Adrenal gland (tissue), 12 donors: ENCODE results near the gene KIF26A. TPM values are rescaled to one million over a fixed set of nuclear protein-coding genes. Genes with fewer than 3 reads are reported as not detected.
"Not testable (repeated sequence)": the region's sequence is repeated elsewhere in the genome, so short reads cannot be mapped to it uniquely, and the experiment has no call there.

ENCODE experiments used
- DNase-seq, 7 donors: peaks; one replicate each; pipeline ENCODE4 v3.0.0-alpha.2; 2019 to 2020
- H3K27ac ChIP-seq, 5 donors: fragments of 200-600 bp; sonication (generic) in 4 of 5; 1 replicate in 3 of 5; 2 replicates in 2 of 5; pipeline versions ENCODE4 v1.5.1 to v1.8.0; 2016 to 2020; ENCODE audit warnings: mild to moderate bottlenecking in 1 of 5
- H3K27me3 ChIP-seq: fragments of 200-600 bp; 2 replicates; pipeline ENCODE4 v1.8.0; 2021
- H3K36me3 ChIP-seq, 2 donors: fragments of 200-600 bp; replicated peaks in 1 of 2; 1 replicate in 1 of 2; 2 replicates in 1 of 2; pipeline versions ENCODE4 v1.5.1 to v1.8.0; 2018 to 2022
- H3K4me1 ChIP-seq, 2 donors: fragments of 200-600 bp; replicated peaks in 1 of 2; 1 replicate in 1 of 2; 2 replicates in 1 of 2; pipeline versions ENCODE4 v1.5.1 to v1.8.0; 2018 to 2021
- H3K4me3 ChIP-seq, 4 donors: fragments of 200-600 bp; sonication (generic) in 3 of 4; one replicate each; pipeline ENCODE4 v1.5.1; 2016 to 2018
- H3K9me3 ChIP-seq, 3 donors: fragments of 200-600 bp; sonication (generic) in 1 of 3; replicated peaks in 1 of 3; 1 replicate in 2 of 3; 2 replicates in 1 of 3; pipeline versions ENCODE4 v1.5.1 to v1.8.0; 2016 to 2021
- POLR2A ChIP-seq, 2 donors: fragments of 450-650 bp; IDR thresholded peaks; one replicate each; pipeline ENCODE4 v1.6.1; 2017; ENCODE audit warnings: antibody characterized with exemption in 2 of 2, mild to moderate bottlenecking in 2 of 2, moderate library complexity in 1 of 2
- WGBS, 4 donors: extraction: QIAGEN DNeasy Blood & Tissue Kit in 2 of 4; methylation state at CpG; one replicate each; pipeline versions ENCODE4 v1.1.5 to v1.1.7; 2013 to 2017; 5-methylcytosine and 5-hydroxymethylcytosine counted together
- intact Hi-C, 2 donors: fragments of 100-400 bp; cut with DNase I; formaldehyde crosslinking; loops; one replicate each; pipeline versions ENCODE4 v1.14.1 to v1.15.0; 2022 to 2023
- polyA plus RNA-seq, 3 donors: library from polyadenylated mRNA; stranded (reverse); fragments of 200-250 nt in 2 of 3; fragments of 350-450 nt in 1 of 3; fragmentation: Illumina TruSeq in 1 of 3; extraction: RNeasy Lipid Tissue Mini Kit (QIAGEN cat#74804) in 1 of 3; gene quantifications; one replicate each; pipeline ENCODE4 v1.2.3, GENCODE V29; 2013 to 2014
- total RNA-seq, 9 donors: library from RNA; depleted of rRNA in 4 of 9; stranded (reverse); fragments of >200 nt in 4 of 9; fragments of 120-200 nt in 1 of 9; fragmentation: NEBNext Ultra II Directional in 1 of 9; extraction: Animal tissue kit (Norgen Biotek cat#: 25700) in 1 of 9; gene quantifications; one replicate each; pipeline versions ENCODE4 v1.1.0 to v1.2.4, GENCODE V29; 2013 to 2023
- TF ChIP-seq, protein P1 (sequence below), 6 experiments: fragments of 450-650 bp in 4 of 6; fragments of 200-600 bp in 2 of 6; sonication (generic) in 1 of 6; IDR thresholded peaks; 1 replicate in 5 of 6; 2 replicates in 1 of 6; pipeline versions ENCODE4 v1.5.1 to v1.8.0; 2016 to 2021; ENCODE audit warnings: antibody characterized with exemption in 6 of 6, mild to moderate bottlenecking in 2 of 6, moderate library complexity in 1 of 6
- donor health status: healthy with polysubstance abuse.
- donor health status: Bipolar disorder and iron deficiency.
- donor health status: DM: yes; HTN: yes; CAD: no.
- donor health status: DM: no; HTN: no; CAD: no.
- donor health status: DM: no; HTN: no; CAD: no.
- donor health status: DM: yes; HTN: yes; CAD: no.

Gene KIF26A
- total and polyA plus RNA-seq, 12 donors: 0.49 to 23.9 (median 6.5) TPM

- peak in 1 of 2 donors; percentile 4 for TF ChIP-seq POLR2A (IDR thresholded peaks at IDR 0.05)
- TF ChIP-seq, protein P1, sequence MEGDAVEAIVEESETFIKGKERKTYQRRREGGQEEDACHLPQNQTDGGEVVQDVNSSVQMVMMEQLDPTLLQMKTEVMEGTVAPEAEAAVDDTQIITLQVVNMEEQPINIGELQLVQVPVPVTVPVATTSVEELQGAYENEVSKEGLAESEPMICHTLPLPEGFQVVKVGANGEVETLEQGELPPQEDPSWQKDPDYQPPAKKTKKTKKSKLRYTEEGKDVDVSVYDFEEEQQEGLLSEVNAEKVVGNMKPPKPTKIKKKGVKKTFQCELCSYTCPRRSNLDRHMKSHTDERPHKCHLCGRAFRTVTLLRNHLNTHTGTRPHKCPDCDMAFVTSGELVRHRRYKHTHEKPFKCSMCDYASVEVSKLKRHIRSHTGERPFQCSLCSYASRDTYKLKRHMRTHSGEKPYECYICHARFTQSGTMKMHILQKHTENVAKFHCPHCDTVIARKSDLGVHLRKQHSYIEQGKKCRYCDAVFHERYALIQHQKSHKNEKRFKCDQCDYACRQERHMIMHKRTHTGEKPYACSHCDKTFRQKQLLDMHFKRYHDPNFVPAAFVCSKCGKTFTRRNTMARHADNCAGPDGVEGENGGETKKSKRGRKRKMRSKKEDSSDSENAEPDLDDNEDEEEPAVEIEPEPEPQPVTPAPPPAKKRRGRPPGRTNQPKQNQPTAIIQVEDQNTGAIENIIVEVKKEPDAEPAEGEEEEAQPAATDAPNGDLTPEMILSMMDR (IDR thresholded peaks at IDR 0.05): no peak
- H3K9me3 ChIP-seq: no peaks in the 10 kb centered on the region
- H3K4me1 ChIP-seq: no peaks in the 10 kb centered on the region
- H3K27me3 ChIP-seq: no peaks in the 10 kb centered on the region
- 31 to 50% (median 43%) methylated on average over 6 to 15 of the region's 15 CpGs for WGBS, 4 donors
- H3K36me3 ChIP-seq: no peaks in the 10 kb centered on the region
- intact Hi-C loops: no loop called here
- H3K4me3 ChIP-seq: no peak overlapping the region
- no peak overlapping the region for H3K27ac ChIP-seq
- DNase-seq: peak; percentile 29 to 90 (median 61)
These were observed 68.0 kb downstream of the KIF26A start for GRCh38 chr14:104206281-104206904.

GRCh38 chr14:104207142-104208014, 69.0 kb downstream of the KIF26A start:
- TF ChIP-seq, protein P1 (IDR thresholded peaks at IDR 0.05): no peak
- no peak for TF ChIP-seq POLR2A (IDR thresholded peaks at IDR 0.05)
- Histone ChIP-seq H3K36me3 (no peaks in the 10 kb centered on the region), H3K4me1 (no peaks in the 10 kb centered on the region), H3K27ac (no peak overlapping the region), H3K4me3 (no peak overlapping the region), H3K9me3 (no peaks in the 10 kb centered on the region), H3K27me3 (no peaks in the 10 kb centered on the region)
- intact Hi-C loops: no loop called here
- DNase-seq: no peak
- 83 to 88% (median 86%) methylated on average over 11 to 22 of the region's 22 CpGs for WGBS, 4 donors

- H3K27me3 ChIP-seq, intact Hi-C loops, H3K27ac ChIP-seq, DNase-seq, H3K4me3 ChIP-seq, H3K9me3 ChIP-seq, H3K36me3 ChIP-seq, H3K4me1 ChIP-seq: not testable (repeated sequence)
- 80 to 88% (median 84%) methylated on average over 3 to 13 of the region's 13 CpGs for WGBS, 4 donors
These were observed 69.6 kb downstream of the KIF26A start for GRCh38 chr14:104208015-104208295.

- DNase-seq, H3K27ac ChIP-seq, H3K27me3 ChIP-seq, H3K4me3 ChIP-seq, H3K36me3 ChIP-seq, H3K4me1 ChIP-seq, H3K9me3 ChIP-seq, intact Hi-C loops: not testable (repeated sequence)
- WGBS, 4 donors: 91 to 95% (median 92%) methylated on average over 11 to 21 of the region's 21 CpGs; no CpG with 5 or more reads in 1 of the 4 donors
These were observed 69.9 kb downstream of the KIF26A start for GRCh38 chr14:104208331-104208730.

DNA sequence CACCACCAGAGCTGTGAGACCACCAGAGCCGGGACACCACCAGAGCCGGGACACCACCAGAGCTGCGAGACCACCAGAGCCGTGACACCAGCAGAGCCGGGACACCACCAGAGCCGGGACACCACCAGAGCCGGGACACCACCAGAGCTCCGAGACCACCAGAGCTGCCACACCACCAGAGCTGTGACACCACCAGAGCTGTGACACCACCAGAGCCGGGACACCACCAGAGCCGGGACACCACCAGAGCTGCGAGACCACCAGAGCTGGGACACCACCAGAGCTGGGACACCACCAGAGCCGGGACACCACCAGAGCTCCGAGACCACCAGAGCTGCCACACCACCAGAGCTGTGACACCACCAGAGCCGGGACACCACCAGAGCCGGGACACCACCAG, 70.7 kb downstream of the KIF26A start:
- H3K27me3 ChIP-seq, H3K27ac ChIP-seq, intact Hi-C loops, DNase-seq, H3K4me1 ChIP-seq, H3K36me3 ChIP-seq, H3K4me3 ChIP-seq, H3K9me3 ChIP-seq: not testable (repeated sequence)
- 85 to 90% methylated on average over 11 to 15 of the region's 15 CpGs; no CpG with 5 or more reads in 2 of the 4 donors for WGBS, 4 donors
